Mucosa of stomach (tissue), 1 donor: Measurements from ENCODE around the gene TBC1D16.
A peak's percentile ranks its signal among the peaks of the same experiment; 100 is the strongest.

Source experiments
- H3K27me3 ChIP-seq: one replicate; pipeline ENCODE4 v1.7.0; 2013; ENCODE audit warnings: mild to moderate bottlenecking, low read length; ENCODE audit not compliant: control insufficient read depth, insufficient read depth
- H3K36me3 ChIP-seq: one replicate; pipeline ENCODE4 v1.7.0; 2013; ENCODE audit warnings: low read length; ENCODE audit not compliant: control insufficient read depth, insufficient read depth
- H3K4me1 ChIP-seq: one replicate; pipeline ENCODE4 v1.7.0; 2013; ENCODE audit warnings: mild to moderate bottlenecking, low read length; ENCODE audit not compliant: control insufficient read depth, insufficient read depth
- H3K4me3 ChIP-seq: one replicate; pipeline ENCODE4 v1.7.0; 2013; ENCODE audit warnings: low read length
- H3K9ac ChIP-seq: one replicate; pipeline ENCODE4 v1.7.0; 2013; ENCODE audit warnings: mild to moderate bottlenecking, low read length, moderate library complexity
- H3K9me3 ChIP-seq: one replicate; pipeline ENCODE4 v1.7.0; 2013; ENCODE audit warnings: mild to moderate bottlenecking, low read length, moderate library complexity; ENCODE audit not compliant: control insufficient read depth
- donor health status: Pancreatic carcinoma.

The TBC1D16 gene

GRCh38 chr17:80017226-80018010 is 18.3 kb downstream of the TBC1D16 start:
- Histone ChIP-seq H3K4me3 (no peak overlapping the region), H3K27me3 (no peaks in the 10 kb centered on the region), H3K9me3 (no peaks in the 10 kb centered on the region), H3K36me3 (no peaks in the 10 kb centered on the region), H3K4me1 (no peaks in the 10 kb centered on the region), H3K9ac (no peak overlapping the region)

- Histone ChIP-seq H3K36me3 (no peaks in the 10 kb centered on the region), H3K4me3 (no peak overlapping the region), H3K9me3 (no peaks in the 10 kb centered on the region), H3K27me3 (no peaks in the 10 kb centered on the region), H3K9ac (no peak overlapping the region), H3K4me1 (peaks cover 5% of the 10 kb centered on the region)
Measured at GRCh38 chr17:80012765-80013741, 22.6 kb downstream of the TBC1D16 start.

- Histone ChIP-seq H3K4me1 (peaks cover 5% of the 10 kb centered on the region), H3K9ac (no peak overlapping the region), H3K27me3 (no peaks in the 10 kb centered on the region), H3K4me3 (no peak overlapping the region), H3K9me3 (no peaks in the 10 kb centered on the region), H3K36me3 (no peaks in the 10 kb centered on the region)
Measured at GRCh38 chr17:80011989-80012555, 23.6 kb downstream of the TBC1D16 start.

- no peak overlapping the region for H3K9ac ChIP-seq
- H3K4me3 ChIP-seq: no peak overlapping the region
- no peaks in the 10 kb centered on the region for H3K27me3 ChIP-seq
- peaks cover 13% of the 10 kb centered on the region for H3K4me1 ChIP-seq
- no peaks in the 10 kb centered on the region for H3K36me3 ChIP-seq
- no peaks in the 10 kb centered on the region for H3K9me3 ChIP-seq
Measured at GRCh38 chr17:80010283-80010858, 25.3 kb downstream of the TBC1D16 start.

- Histone ChIP-seq H3K36me3 (no peaks in the 10 kb centered on the region), H3K9ac (no peak overlapping the region), H3K4me1 (peaks cover 13% of the 10 kb centered on the region), H3K4me3 (no peak overlapping the region), H3K9me3 (no peaks in the 10 kb centered on the region), H3K27me3 (no peaks in the 10 kb centered on the region)
Measured at GRCh38 chr17:80009391-80010282, 26.0 kb downstream of the TBC1D16 start.

GRCh38 chr17:80008848-80009247 is 26.8 kb downstream of the TBC1D16 start:
- H3K9ac ChIP-seq: no peak overlapping the region
- peaks cover 13% of the 10 kb centered on the region for H3K4me1 ChIP-seq
- H3K9me3 ChIP-seq: no peaks in the 10 kb centered on the region
- no peaks in the 10 kb centered on the region for H3K36me3 ChIP-seq
- H3K27me3 ChIP-seq: no peaks in the 10 kb centered on the region
- no peak overlapping the region for H3K4me3 ChIP-seq

GRCh38 chr17:80008383-80008840 is 27.3 kb downstream of the TBC1D16 start:
- Histone ChIP-seq H3K4me3 (no peak overlapping the region), H3K9ac (no peak overlapping the region), H3K4me1 (peaks cover 13% of the 10 kb centered on the region), H3K27me3 (no peaks in the 10 kb centered on the region), H3K9me3 (no peaks in the 10 kb centered on the region), H3K36me3 (no peaks in the 10 kb centered on the region)

- Histone ChIP-seq H3K36me3 (no peaks in the 10 kb centered on the region), H3K4me3 (no peak overlapping the region), H3K27me3 (no peaks in the 10 kb centered on the region), H3K9ac (no peak overlapping the region), H3K4me1 (peaks cover 16% of the 10 kb centered on the region), H3K9me3 (no peaks in the 10 kb centered on the region)
Measured at GRCh38 chr17:80007939-80008338, 27.7 kb downstream of the TBC1D16 start.

- Histone ChIP-seq H3K9ac (no peak overlapping the region), H3K4me1 (peaks cover 20% of the 10 kb centered on the region), H3K36me3 (no peaks in the 10 kb centered on the region), H3K4me3 (no peak overlapping the region), H3K9me3 (no peaks in the 10 kb centered on the region), H3K27me3 (no peaks in the 10 kb centered on the region)
Measured at GRCh38 chr17:80006811-80007752, 28.6 kb downstream of the TBC1D16 start.

- Histone ChIP-seq H3K4me3 (no peak overlapping the region), H3K9ac (peak overlapping the region; percentile 67), H3K9me3 (no peaks in the 10 kb centered on the region), H3K4me1 (peaks cover 20% of the 10 kb centered on the region), H3K27me3 (no peaks in the 10 kb centered on the region), H3K36me3 (no peaks in the 10 kb centered on the region)
Measured at GRCh38 chr17:80006339-80006720, 29.3 kb downstream of the TBC1D16 start.
